ENCODE results near the gene TSPAN10.
A peak's percentile ranks its signal among the peaks of the same experiment; 100 is the strongest.

Gene TSPAN10

GRCh38 chr17:81635973-81636504 is 957 bp upstream of the TSPAN10 start:
- DNase-seq: no peak

GRCh38 chr17:81638683-81639082 is 1.7 kb downstream of the TSPAN10 start:
- no peak for DNase-seq

GRCh38 chr17:81640011-81640410 is 3.0 kb downstream of the TSPAN10 start:
- DNase-seq: no peak

GRCh38 chr17:81641825-81642489 is 5.0 kb downstream of the TSPAN10 start:
- DNase-seq: peak; percentile 92

GRCh38 chr17:81644496-81644895 is 7.5 kb downstream of the TSPAN10 start:
- no peak for DNase-seq

- no peak for DNase-seq
Observed at GRCh38 chr17:81644976-81645952, 8.3 kb downstream of the TSPAN10 start.

- no peak for DNase-seq
Observed at GRCh38 chr17:81646869-81647600, 10.0 kb downstream of the TSPAN10 start.

GRCh38 chr17:81647640-81648012 is 10.6 kb downstream of the TSPAN10 start:
- no peak for DNase-seq

GRCh38 chr17:81648013-81648706 is 11.2 kb downstream of the TSPAN10 start:
- DNase-seq: no peak

- no peak for DNase-seq
Observed at GRCh38 chr17:81648707-81649085, 11.7 kb downstream of the TSPAN10 start.

- no peak for DNase-seq
Observed at GRCh38 chr17:81650951-81651350, 14.0 kb downstream of the TSPAN10 start.

GRCh38 chr17:81651692-81652091 is 14.7 kb downstream of the TSPAN10 start:
- no peak for DNase-seq

- peak; percentile 80 for DNase-seq
Observed at GRCh38 chr17:81652906-81653771, 16.1 kb downstream of the TSPAN10 start.

- no peak for DNase-seq
Observed at GRCh38 chr17:81655378-81656117, 18.6 kb downstream of the TSPAN10 start.

- no peak for DNase-seq
Observed at GRCh38 chr17:81656118-81656743, 19.2 kb downstream of the TSPAN10 start, which contains the start of gene PDE6G. Gene PDE6G, minus strand, starts transcription at chr17:81656542. Its CDS starts 3,237 bp downstream, at chr17:81653305.

- no peak for DNase-seq
Observed at GRCh38 chr17:81656835-81657234, 19.8 kb downstream of the TSPAN10 start.

- DNase-seq: no peak
Observed at GRCh38 chr17:81659038-81659437, 22.0 kb downstream of the TSPAN10 start.

- DNase-seq: no peak
Observed at GRCh38 chr17:81660441-81660840, 23.4 kb downstream of the TSPAN10 start.

GRCh38 chr17:81662002-81662401 is 25.0 kb downstream of the TSPAN10 start:
- DNase-seq: no peak

GRCh38 chr17:81664051-81664470 is 27.1 kb downstream of the TSPAN10 start:
- DNase-seq: no peak
